Spleen (tissue), 7 donors: ENCODE measurements around the gene HS3ST4.

ENCODE experiments used
- CTCF ChIP-seq, 11 experiments: fragments of 200-600 bp in 7 of 11; fragments of 450-650 bp in 4 of 11; sonication (generic) in 4 of 11; IDR thresholded peaks in 8 of 11; conservative IDR thresholded peaks in 3 of 11; 1 replicate in 7 of 11; 2 replicates in 4 of 11; pipeline versions ENCODE4 v1.4.0 to v1.8.0; 2016 to 2021; ENCODE audit warnings: antibody characterized with exemption in 11 of 11, inconsistent platforms in 4 of 11, mild to moderate bottlenecking in 1 of 11
- POLR2A ChIP-seq, 3 donors: fragments of 450-650 bp; IDR thresholded peaks; one replicate each; pipeline ENCODE4 v1.5.1; 2017; ENCODE audit warnings: antibody characterized with exemption in 3 of 3, mild to moderate bottlenecking in 1 of 3
- POLR2AphosphoS5 ChIP-seq, 3 donors: sonication (generic); formaldehyde crosslinking; IDR thresholded peaks; one replicate each; pipeline ENCODE4 v1.5.1; 2017; ENCODE audit warnings: antibody characterized with exemption in 3 of 3
- donor health status: DM: no; HTN: no; CAD: no; lungs with moderate emphysema.
- donor health status: DM: no; HTN: no; CAD: no.
- donor health status: DM: no; HTN: no; CAD: no.

GRCh38 chr16:26134588-26134987 lies 442.8 kb downstream of the HS3ST4 start:
- TF ChIP-seq CTCF (IDR thresholded peaks at IDR 0.05 in 8 of 11, conservative IDR thresholded peaks at IDR 0.05 in 3 of 11) (no peak), POLR2A (IDR thresholded peaks at IDR 0.05) (no peak), POLR2AphosphoS5 (IDR thresholded peaks at IDR 0.05) (no peak)
